Measurements from ENCODE around the gene OAS2. TPM values are rescaled to one million over a fixed set of nuclear protein-coding genes. Genes with fewer than 3 reads are reported as not detected.

The OAS2 gene
- total RNA-seq, 4 donors from 2014 or later = 8.3 to 35.6 (median 10.9) TPM

GRCh38 chr12:113060336-113060960, 82.1 kb downstream of the OAS2 start:
- intact Hi-C loops (cut with DNase I) = no loop called here
- 71 to 83% methylated on average over 7 of the region's 7 CpGs for WGBS, 2 donors
- no peak for DNase-seq
- TF ChIP-seq POLR2A (IDR thresholded peaks at IDR 0.05) = no peak
- TF ChIP-seq, protein P1, sequence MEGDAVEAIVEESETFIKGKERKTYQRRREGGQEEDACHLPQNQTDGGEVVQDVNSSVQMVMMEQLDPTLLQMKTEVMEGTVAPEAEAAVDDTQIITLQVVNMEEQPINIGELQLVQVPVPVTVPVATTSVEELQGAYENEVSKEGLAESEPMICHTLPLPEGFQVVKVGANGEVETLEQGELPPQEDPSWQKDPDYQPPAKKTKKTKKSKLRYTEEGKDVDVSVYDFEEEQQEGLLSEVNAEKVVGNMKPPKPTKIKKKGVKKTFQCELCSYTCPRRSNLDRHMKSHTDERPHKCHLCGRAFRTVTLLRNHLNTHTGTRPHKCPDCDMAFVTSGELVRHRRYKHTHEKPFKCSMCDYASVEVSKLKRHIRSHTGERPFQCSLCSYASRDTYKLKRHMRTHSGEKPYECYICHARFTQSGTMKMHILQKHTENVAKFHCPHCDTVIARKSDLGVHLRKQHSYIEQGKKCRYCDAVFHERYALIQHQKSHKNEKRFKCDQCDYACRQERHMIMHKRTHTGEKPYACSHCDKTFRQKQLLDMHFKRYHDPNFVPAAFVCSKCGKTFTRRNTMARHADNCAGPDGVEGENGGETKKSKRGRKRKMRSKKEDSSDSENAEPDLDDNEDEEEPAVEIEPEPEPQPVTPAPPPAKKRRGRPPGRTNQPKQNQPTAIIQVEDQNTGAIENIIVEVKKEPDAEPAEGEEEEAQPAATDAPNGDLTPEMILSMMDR (IDR thresholded peaks at IDR 0.05) = no peak
- peaks cover 5 to 85% (median 10%) of the 10 kb centered on the region in 4 donors for H3K27me3 ChIP-seq
- H3K36me3 ChIP-seq = no peaks in the 10 kb centered on the region
- peaks cover 7 to 23% (median 8%) of the 10 kb centered on the region in 3 donors for H3K4me1 ChIP-seq
- H3K9me3 ChIP-seq = no peaks in the 10 kb centered on the region
- no peak overlapping the region for H3K4me3 ChIP-seq
- H3K27ac ChIP-seq = no peak overlapping the region

- TF ChIP-seq, protein P1 (IDR thresholded peaks at IDR 0.05) = no peak
- no peaks in the 10 kb centered on the region for H3K36me3 ChIP-seq
- H3K9me3 ChIP-seq = no peaks in the 10 kb centered on the region
- DNase-seq = no peak
- intact Hi-C loops (cut with DNase I) = no loop called here
- H3K27me3 ChIP-seq = peaks cover 5 to 84% (median 9%) of the 10 kb centered on the region in 4 donors
- 58 to 64% methylated on average over 8 to 10 of the region's 10 CpGs for WGBS, 2 donors
- peaks cover 7 to 16% (median 8%) of the 10 kb centered on the region in 3 donors for H3K4me1 ChIP-seq
- H3K4me3 ChIP-seq = no peak overlapping the region
- H3K27ac ChIP-seq = no peak overlapping the region
These were observed 82.9 kb downstream of the OAS2 start for GRCh38 chr12:113061061-113061694.

Other genes with a start within 250 kb of the OAS2 start
- not detected for gene RPH3A, start 186.8 kb upstream of the OAS2 start, total RNA-seq
- 100 to 1,000 TPM in 1 of 4 donors, 10 to 100 TPM in 3; 32.1 to 115 (median 50.8) TPM for gene OAS1, start 71.6 kb upstream of the OAS2 start, total RNA-seq
- 10 to 100 TPM; 25.2 to 40.0 (median 32.3) TPM for gene OAS3, start 40.0 kb upstream of the OAS2 start, total RNA-seq
- 1 to 10 TPM in 3 of 4 donors, under 1 TPM in 1; 0.49 to 4.8 (median 1.8) TPM for gene DTX1, start 78.2 kb downstream of the OAS2 start, total RNA-seq
- 10 to 100 TPM; 17.4 to 98.7 (median 56.6) TPM for gene RASAL1, start 157.2 kb downstream of the OAS2 start, total RNA-seq
- gene CFAP73, start 171.2 kb downstream of the OAS2 start, total RNA-seq = under 1 TPM in 1 of 4 donors, not detected in 3; 0.26 TPM
- 10 to 100 TPM; 35.3 to 80.5 (median 65.2) TPM for gene DDX54, start 207.0 kb downstream of the OAS2 start, total RNA-seq
- 10 to 100 TPM; 17.0 to 30.0 (median 20.3) TPM for gene RITA1, start 207.2 kb downstream of the OAS2 start, total RNA-seq
- 10 to 100 TPM; 15.5 to 48.8 (median 34.5) TPM for gene TPCN1, start 242.9 kb downstream of the OAS2 start, total RNA-seq